ENCODE measurements around the gene IRF6. TPM values are rescaled to one million over a fixed set of nuclear protein-coding genes. Genes with fewer than 3 reads are reported as not detected.

IRF6 gene
- total RNA-seq, 1 experiment from 2014 or later, result 27.3 TPM

DNA sequence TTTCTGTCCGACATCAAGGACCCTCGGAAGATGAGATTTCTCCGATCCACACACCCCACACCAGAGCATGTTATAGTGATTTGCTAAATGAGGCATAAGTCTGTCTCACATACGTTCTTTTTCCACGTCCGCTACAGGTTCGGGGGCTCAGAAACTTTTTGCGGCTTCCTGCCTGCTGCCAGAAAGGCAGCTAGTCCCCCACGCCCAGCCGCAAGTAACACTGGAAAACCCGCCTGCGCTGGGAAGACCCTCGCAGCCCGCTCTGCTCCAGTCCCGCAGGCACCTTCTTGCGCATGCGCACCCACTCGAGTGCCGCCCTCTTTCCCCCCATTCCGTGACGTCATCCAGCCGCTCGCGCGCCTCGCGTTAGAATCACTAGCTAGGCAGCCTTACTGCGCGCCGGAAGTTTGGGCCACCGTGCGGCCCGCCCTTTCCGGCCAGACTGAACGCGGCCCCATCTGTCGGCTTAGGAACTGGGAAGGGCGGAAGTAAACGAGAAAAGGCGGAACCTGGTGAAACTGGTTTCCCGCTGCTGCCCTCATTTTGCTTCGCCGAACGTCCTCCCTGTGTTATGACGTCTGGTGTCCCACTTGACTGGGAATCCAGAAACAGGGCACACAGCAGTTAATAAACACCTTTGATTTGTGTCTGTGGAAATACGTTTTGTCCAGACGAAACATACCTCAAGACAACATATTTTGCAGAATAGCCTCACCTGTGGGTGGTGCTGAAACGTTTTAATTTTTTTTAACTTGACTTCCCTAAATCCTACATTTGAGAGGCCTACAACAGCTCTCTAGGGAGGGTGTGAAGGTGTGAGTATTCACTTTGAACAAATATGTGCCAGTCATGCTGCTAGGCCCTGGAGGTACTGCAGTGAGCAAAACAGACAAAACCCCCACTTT lies 21.4 kb downstream of the IRF6 start, which contains the start of gene C1orf74:
C1orf74 (minus strand) TSS at position 295 of the 905 bp plus-strand sequence. CDS start 925 bp downstream, outside the sequence.
- Histone ChIP-seq H3K4me1 (peaks cover 31% of the 10 kb centered on the region), H3K36me3 (ENCODE audit: control insufficient read depth, insufficient read depth, low read length) (peaks cover 4% of the 10 kb centered on the region; the same call in 1 of the 2 replicates), H3K27me3 (replicated peaks; ENCODE audit: control insufficient read depth, insufficient read depth, low read length) (no peaks in the 10 kb centered on the region), H3K4me3 (ENCODE audit: low read depth, low read length) (peak within 1 kb of the TSS; percentile 73), H3K9me3 (no peaks in the 10 kb centered on the region)
- Mint-ChIP-seq H3K27ac (ENCODE audit: unreplicated experiment) (peak within 1 kb of the TSS; percentile 96), H3K9me3 (ENCODE audit: unreplicated experiment) (no peaks in the 10 kb centered on the region), H3K27me3 (ENCODE audit: insufficient read depth, unreplicated experiment) (no peaks in the 10 kb centered on the region), H3K4me1 (ENCODE audit: low read depth, unreplicated experiment) (peaks cover 19% of the 10 kb centered on the region), H3K36me3 (ENCODE audit: insufficient read depth, unreplicated experiment) (peaks cover 28% of the 10 kb centered on the region), H3K4me3 (ENCODE audit: unreplicated experiment) (peak within 1 kb of the TSS; percentile 90)
- ChIA-PET CTCF (interaction anchor here (0.6 kb wide), 1 partner anchor 37 kb away, joined by 3 read pairs; no protein-coding TSS in a partner anchor), POLR2A (interaction anchor here (0.6 to 1.7 kb wide), 11 partner anchors 12 to 1829 kb away, joined by 3 to 21 read pairs (median 3); partner anchors contain the start of genes IRF6 and UTP25)
- peak; percentile 98 to 99 for DNase-seq
- BruUV-seq (replicated peaks), result TSS peak; percentile 93
- TF ChIP-seq CTCF (IDR thresholded peaks at IDR 0.05; ENCODE audit: insufficient read depth in 1 of 2, low read depth in 1 of 2, low read length in 1 of 2, severe bottlenecking in 1 of 2, unreplicated experiment in 1 of 2), result no peak
- intact Hi-C loops (cut with micrococcal nuclease; ENCODE audit: unreplicated experiment), result loop anchor here (1.0 kb wide), 2 partner anchors 22 to 43 kb away; partner anchors contain the start of genes IRF6 and UTP25

DNA sequence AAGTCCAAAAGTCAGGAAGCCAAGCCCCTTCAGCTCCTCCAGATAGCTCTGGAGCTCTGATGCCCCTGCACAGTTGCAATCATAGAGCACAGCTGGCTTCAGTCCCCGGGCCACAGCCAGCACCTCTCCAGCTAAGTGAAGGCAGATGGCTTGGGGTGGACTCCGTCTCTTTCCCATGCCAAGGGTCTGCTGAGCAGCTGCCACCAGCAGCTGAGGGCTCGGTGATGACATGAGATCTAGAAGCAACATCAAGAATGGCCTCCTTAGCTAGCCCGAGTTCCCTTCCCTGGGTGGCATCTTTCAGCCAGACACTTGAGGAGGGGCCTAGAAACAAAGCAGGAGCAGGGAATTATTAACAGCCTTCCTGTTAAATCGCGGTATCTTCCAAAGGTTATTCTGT lies 22.6 kb downstream of the IRF6 start:
- Mint-ChIP-seq H3K27ac (ENCODE audit: unreplicated experiment) (peak overlapping the region; percentile 96), H3K36me3 (ENCODE audit: insufficient read depth, unreplicated experiment) (peaks cover 22% of the 10 kb centered on the region), H3K4me1 (ENCODE audit: low read depth, unreplicated experiment) (peaks cover 19% of the 10 kb centered on the region), H3K27me3 (ENCODE audit: insufficient read depth, unreplicated experiment) (no peaks in the 10 kb centered on the region), H3K4me3 (ENCODE audit: unreplicated experiment) (peak overlapping the region; percentile 90), H3K9me3 (ENCODE audit: unreplicated experiment) (no peaks in the 10 kb centered on the region)
- no peaks in the 10 kb centered on the region for H3K27me3 ChIP-seq (replicated peaks; ENCODE audit: control insufficient read depth, insufficient read depth, low read length)
- H3K36me3 ChIP-seq (ENCODE audit: control insufficient read depth, insufficient read depth, low read length), result no peaks in the 10 kb centered on the region
- no peak for DNase-seq
- BruUV-seq (replicated peaks), result no TSS peak
- H3K9me3 ChIP-seq, result no peaks in the 10 kb centered on the region
- intact Hi-C loops (cut with micrococcal nuclease; ENCODE audit: unreplicated experiment), result no loop called here
- peaks cover 36% of the 10 kb centered on the region for H3K4me1 ChIP-seq
- no peak for TF ChIP-seq CTCF (IDR thresholded peaks at IDR 0.05; ENCODE audit: insufficient read depth in 1 of 2, low read depth in 1 of 2, low read length in 1 of 2, severe bottlenecking in 1 of 2, unreplicated experiment in 1 of 2)
- ChIA-PET POLR2A (interaction anchor here (1.7 kb wide), 1 partner anchor 23 kb away, joined by 21 read pairs; the partner anchor contains the start of gene IRF6), CTCF (no interaction called here)
- H3K4me3 ChIP-seq (ENCODE audit: low read depth, low read length), result peak overlapping the region; percentile 73

DNA sequence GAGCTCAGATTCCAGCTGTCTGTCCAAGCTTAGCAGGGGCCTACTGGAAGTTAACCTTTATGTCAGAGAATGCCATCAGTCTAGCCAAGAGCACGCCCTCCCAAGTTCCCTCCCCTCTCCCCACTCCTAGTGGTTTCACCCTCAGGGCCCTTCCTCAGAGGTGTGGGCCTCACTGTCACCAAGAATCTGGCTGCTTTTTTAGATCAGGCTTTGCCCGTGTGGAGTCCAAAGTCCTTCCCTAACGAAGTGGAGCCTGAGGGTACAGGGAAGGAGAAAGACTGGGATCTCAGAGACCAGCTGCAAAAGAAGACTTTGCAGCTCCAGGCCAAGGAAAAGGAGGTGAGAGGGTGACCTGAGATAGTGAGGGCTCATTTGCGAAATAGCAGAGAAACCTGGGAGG lies 25.7 kb downstream of the IRF6 start:
- peaks cover 19% of the 10 kb centered on the region for H3K4me1 Mint-ChIP-seq (ENCODE audit: low read depth, unreplicated experiment)
- H3K9me3 Mint-ChIP-seq (ENCODE audit: unreplicated experiment), result no peaks in the 10 kb centered on the region
- no peaks in the 10 kb centered on the region for H3K27me3 Mint-ChIP-seq (ENCODE audit: insufficient read depth, unreplicated experiment)
- Histone ChIP-seq H3K4me1 (peaks cover 36% of the 10 kb centered on the region), H3K36me3 (ENCODE audit: control insufficient read depth, insufficient read depth, low read length) (no peaks in the 10 kb centered on the region), H3K27me3 (replicated peaks; ENCODE audit: control insufficient read depth, insufficient read depth, low read length) (no peaks in the 10 kb centered on the region), H3K4me3 (ENCODE audit: low read depth, low read length) (peak overlapping the region; percentile 7; the same call in 1 of the 2 replicates), H3K9me3 (no peaks in the 10 kb centered on the region)
- ChIA-PET POLR2A (interaction anchor here (0.6 to 1.3 kb wide), 2 partner anchors 26 to 128 kb away, joined by 3 to 11 read pairs; partner anchors contain the start of gene IRF6), CTCF (interaction anchor here (0.8 kb wide), 1 partner anchor 47 kb away, joined by 3 read pairs; the partner anchor contains the start of gene UTP25)
- peak overlapping the region; percentile 56 for H3K4me3 Mint-ChIP-seq (ENCODE audit: unreplicated experiment)
- H3K36me3 Mint-ChIP-seq (ENCODE audit: insufficient read depth, unreplicated experiment), result peaks cover 11% of the 10 kb centered on the region
- TF ChIP-seq CTCF (IDR thresholded peaks at IDR 0.05; ENCODE audit: insufficient read depth in 1 of 2, low read depth in 1 of 2, low read length in 1 of 2, severe bottlenecking in 1 of 2, unreplicated experiment in 1 of 2), result no peak
- DNase-seq, result peak; percentile 79 to 90
- intact Hi-C loops (cut with micrococcal nuclease; ENCODE audit: unreplicated experiment), result loop anchor here (1.0 kb wide), 1 partner anchor 32 kb away; no protein-coding TSS in a partner anchor
- peak overlapping the region; percentile 56 for H3K27ac Mint-ChIP-seq (ENCODE audit: unreplicated experiment)
- no TSS peak for BruUV-seq (replicated peaks)
